HepG2 (cell line): ENCODE measurements around the gene SERPINA3. TPM values are rescaled to one million over a fixed set of nuclear protein-coding genes. Genes with fewer than 3 reads are reported as not detected.

Source experiments
- ATAC-seq: fragments of 200-7000 bp; cut with Tn5 transposase; 3 replicates; pipeline ENCODE4 v1.9.1; 2020; ENCODE audit warnings: mild to moderate bottlenecking, moderate library complexity
- BruUV-seq: library from RNA; stranded (reverse); fragments of 400-500 nt; replicated peaks from 2 replicates; lab custom pipeline; 2021; lab: Mats Ljungman, UMichigan
- CTCF ChIA-PET: fragments of 300-600 bp; formaldehyde crosslinking; extraction: SDS; loops from one replicate; lab custom pipeline; 2021; ENCODE audit warnings: low total read pairs, inconsistent platforms, low intra/inter-chr PET ratio; lab: Yijun Ruan, JAX
- POLR2A ChIA-PET: fragments of 350-600 bp; sonication (Branson Sonifier 250); formaldehyde crosslinking; loops from one replicate; lab custom pipeline; 2020; ENCODE audit warnings: antibody characterized with exemption, inconsistent platforms; lab: Yijun Ruan, JAX
- DNase-seq: peaks from one replicate; pipeline ENCODE4 v3.0.0-alpha.2; 2015; ENCODE audit warnings: low spot score
- FAIRE-seq: peaks from 3 replicates; lab custom pipeline; 2011; peaks lifted over from hg19 to GRCh38; lab: Jason Lieb, UNC
- H2AFZ ChIP-seq: one replicate; pipeline ENCODE4 v1.6.1; 2011; ENCODE audit warnings: low read length, inconsistent platforms
- H3K27ac ChIP-seq: fragments of 300-600 bp; 3 replicates; pipeline ENCODE4 v1.8.0; 2011; ENCODE audit warnings: mixed run types, mild to moderate bottlenecking, mixed read lengths, low read length, inconsistent platforms; ENCODE audit not compliant: insufficient read depth; ENCODE audit errors: extremely low read length
- H3K27me3 ChIP-seq, 2 experiments: fragments of 200-600 bp in 1 of 2; 2 replicates in 1 of 2; 3 replicates in 1 of 2; pipeline versions ENCODE4 v1.6.0 to v1.8.0; 2011; ENCODE audit warnings: low read length in 2 of 2, mild to moderate bottlenecking in 2 of 2, moderate library complexity in 2 of 2, inconsistent platforms in 1 of 2; ENCODE audit not compliant: insufficient read depth in 2 of 2, control insufficient read depth in 1 of 2
- H3K36me3 ChIP-seq, 2 experiments: fragments of 200-600 bp in 1 of 2; replicated peaks in 1 of 2; 2 replicates in 1 of 2; 3 replicates in 1 of 2; pipeline versions ENCODE4 v1.5.1 to v1.8.0; 2011; ENCODE audit warnings: low read length in 2 of 2, inconsistent platforms in 1 of 2; ENCODE audit not compliant: insufficient read depth in 2 of 2, control insufficient read depth in 1 of 2
- H3K4me1 ChIP-seq: 2 replicates; pipeline ENCODE4 v1.5.1; 2012; ENCODE audit warnings: low read length, inconsistent platforms; ENCODE audit not compliant: insufficient read depth
- H3K4me2 ChIP-seq: 2 replicates; pipeline ENCODE4 v1.6.0; 2011; ENCODE audit warnings: low read depth, low read length, inconsistent platforms
- H3K4me3 ChIP-seq, 3 experiments: fragments of 200-600 bp in 1 of 3; sonication (generic), shearing (Covaris generic) in 1 of 3; replicated peaks in 1 of 3; 2 replicates each; pipeline ENCODE4 v1.5.1; 2011 to 2016; ENCODE audit warnings: low read length in 3 of 3, inconsistent platforms in 2 of 3, low read depth in 2 of 3, mild to moderate bottlenecking in 2 of 3, control low read depth in 1 of 3, mixed read lengths in 1 of 3; ENCODE audit not compliant: insufficient read depth in 1 of 3
- H3K79me2 ChIP-seq: one replicate; pipeline ENCODE4 v1.6.1; 2011; ENCODE audit warnings: low read length, inconsistent platforms; ENCODE audit not compliant: insufficient read depth
- H3K9ac ChIP-seq: 2 replicates; pipeline ENCODE4 v1.6.0; 2011; ENCODE audit warnings: mild to moderate bottlenecking, low read depth, low read length, inconsistent platforms; ENCODE audit not compliant: insufficient read depth
- H3K9me3 ChIP-seq: 2 replicates; pipeline ENCODE4 v1.5.1; 2012; ENCODE audit warnings: mild to moderate bottlenecking, low read length
- H4K20me1 ChIP-seq: 2 replicates; pipeline ENCODE4 v1.6.0; 2011; ENCODE audit warnings: inconsistent platforms, mild to moderate bottlenecking, low read length, moderate library complexity; ENCODE audit not compliant: insufficient read depth
- ATF1 ChIP-seq: IDR thresholded peaks from 2 replicates; pipeline ENCODE4 v1.6.1; 2016; ENCODE audit warnings: mild to moderate bottlenecking, control low read depth
- CSRNP1 ChIP-seq: sonication (generic); formaldehyde crosslinking; IDR thresholded peaks from 2 replicates; pipeline ENCODE4 v1.8.1; 2023; ENCODE audit warnings: mild to moderate bottlenecking, missing genetic modification reagents
- HINFP ChIP-seq: sonication (generic); formaldehyde crosslinking; IDR thresholded peaks from 2 replicates; pipeline ENCODE4 v1.4.0; 2020; ENCODE audit warnings: low read depth, mild to moderate bottlenecking, missing genetic modification reagents
- IRF2 ChIP-seq: IDR thresholded peaks from 2 replicates; pipeline ENCODE4 v1.6.1; 2018; ENCODE audit warnings: missing genetic modification reagents, missing compliant biosample characterization
- PAX8 ChIP-seq: sonication (generic); formaldehyde crosslinking; IDR thresholded peaks from 2 replicates; pipeline ENCODE4 v1.8.0; 2022; ENCODE audit warnings: mild to moderate bottlenecking, missing genetic modification reagents, borderline replicate concordance
- PAXIP1 ChIP-seq: sonication (generic); formaldehyde crosslinking; conservative IDR thresholded peaks from 2 replicates; pipeline ENCODE4 v1.4.0; 2020; ENCODE audit warnings: mild to moderate bottlenecking, missing genetic modification reagents, moderate library complexity
- PITX1 ChIP-seq: sonication (generic); formaldehyde crosslinking; IDR thresholded peaks from 2 replicates; pipeline ENCODE4 v1.5.1; 2020; ENCODE audit warnings: mild to moderate bottlenecking, missing genetic modification reagents
- ZNF24 ChIP-seq: fragments of 450-650 bp; IDR thresholded peaks from 2 replicates; pipeline ENCODE4 v1.6.1; 2017; ENCODE audit warnings: antibody characterized with exemption, mild to moderate bottlenecking
- ZNF317 ChIP-seq: sonication (generic); formaldehyde crosslinking; IDR thresholded peaks from 2 replicates; pipeline ENCODE4 v1.5.0; 2020; ENCODE audit warnings: mild to moderate bottlenecking, missing genetic modification reagents
- ZNF329 ChIP-seq: sonication (generic); formaldehyde crosslinking; IDR thresholded peaks from 2 replicates; pipeline ENCODE4 v1.9.0; 2021; ENCODE audit warnings: low read depth, mild to moderate bottlenecking, missing genetic modification reagents
- ZNF547 ChIP-seq: sonication (generic); formaldehyde crosslinking; IDR thresholded peaks from 2 replicates; pipeline ENCODE4 v1.5.1; 2020; ENCODE audit warnings: mild to moderate bottlenecking, missing genetic modification reagents
- ZNF616 ChIP-seq: sonication (generic); formaldehyde crosslinking; IDR thresholded peaks from 2 replicates; pipeline ENCODE4 v1.5.0; 2020; ENCODE audit warnings: low read depth, mild to moderate bottlenecking, missing genetic modification reagents
- WGBS: methylation state at CpG from one replicate; pipeline ENCODE4 v1.1.6; 2017; ENCODE audit warnings: low lambda C conversion rate; 5-methylcytosine and 5-hydroxymethylcytosine counted together
- in situ Hi-C: cut with HindIII; loops from 2 replicates; pipeline ENCODE4 v1.10.0; 2017; ENCODE audit warnings: low pct_unique_long_range_greater_than_20kb; ENCODE audit not compliant: extremely low pct_ligation_motif_present
- intact Hi-C: fragments of 100-400 bp; cut with micrococcal nuclease; formaldehyde crosslinking; loops from one replicate; pipeline ENCODE4 v1.10.0; 2022; ENCODE audit not compliant: unreplicated experiment
- polyA plus RNA-seq, 8 experiments: library from polyadenylated mRNA; depleted of rRNA in 3 of 8; stranded (reverse) in 7 of 8; unstranded in 1 of 8; fragments of >200 nt; fragmentation: Illumina TruSeq in 4 of 8; extraction: Trizol in 4 of 8; gene quantifications; 2 replicates each; pipeline versions ENCODE4 v1.2.1 to v1.2.3, GENCODE V29; 2011 to 2016; ENCODE audit warnings: low read depth in 4 of 8, missing spikeins in 1 of 8, mixed read lengths in 1 of 8; ENCODE audit not compliant: insufficient read depth in 1 of 8
- total RNA-seq, 5 experiments: library from RNA; depleted of rRNA; stranded (reverse); fragments of >200 nt; fragmentation: Illumina TruSeq; extraction: Trizol; gene quantifications; 2 replicates each; pipeline ENCODE4 v1.2.3, GENCODE V29; 2016; ENCODE audit warnings: low read depth in 1 of 5

SERPINA3 gene
- total and polyA plus RNA-seq, 2 of the 13 experiments (the other 11 are each of a cell fraction or from before 2014, with no cell fraction given), result 825 to 2,200 TPM

- peak; percentile 9; the same call in 1 of the 2 replicates for TF ChIP-seq IRF2 (CRISPR knock-in tag)
Observed at GRCh38 chr14:94581127-94581999, 30.8 kb upstream of the SERPINA3 start, which contains the start of gene SERPINA5 (continued).

GRCh38 chr14:94582199-94582750 lies 29.9 kb upstream of the SERPINA3 start:
- BruUV-seq, result no TSS peak
- peaks cover 14 to 33% of the 10 kb centered on the region in 2 experiments; a peak in 4 of 5 replicates for H3K36me3 ChIP-seq
- ChIA-PET POLR2A (interaction anchor here (0.8 to 5.9 kb wide), 13 partner anchors 8 to 242 kb away, joined by 3 to 169 read pairs (median 12); partner anchors contain the start of genes SERPINA1, SERPINA3 and SERPINA4), CTCF (no interaction called here)
- H3K27me3 ChIP-seq, result no peaks in the 10 kb centered on the region; a peak in 1 of 5 replicates
- intact Hi-C loops (loop anchor here (1.0 to 5.0 kb wide), 2 partner anchors 11 to 35 kb away; no protein-coding TSS in a partner anchor), in situ Hi-C loops (no loop called here)
- FAIRE-seq, result no peak
- no peak overlapping the region for H2AFZ ChIP-seq
- H3K79me2 ChIP-seq, result peaks cover 58% of the 10 kb centered on the region
- ATAC-seq, result peak; percentile 34
- H4K20me1 ChIP-seq, result no peaks in the 10 kb centered on the region; the same call in 1 of the 2 replicates
- H3K4me3 ChIP-seq, result peak overlapping the region; percentile 61 to 88 (median 75)
- H3K4me2 ChIP-seq, result peak overlapping the region; percentile 97
- WGBS, result 6% methylated on average over 7 of the region's 7 CpGs
- H3K4me1 ChIP-seq, result peaks cover 75% of the 10 kb centered on the region
- no peaks in the 10 kb centered on the region for H3K9me3 ChIP-seq
- H3K27ac ChIP-seq, result peak overlapping the region; percentile 88
- H3K9ac ChIP-seq, result peak overlapping the region; percentile 85
- DNase-seq, result no peak
- TF ChIP-seq PITX1 (CRISPR knock-in tag) (0 out of 2 replicates have a peak, but pooled peaks have one; percentile 3), ZNF547 (0 out of 2 replicates have a peak, but pooled peaks have one; percentile 28), ZNF329 (CRISPR knock-in tag) (0 out of 2 replicates have a peak, but pooled peaks have one; percentile 29), ZNF616 (CRISPR knock-in tag) (no peak), ATF1 (CRISPR knock-in tag) (0 out of 2 replicates have a peak, but pooled peaks have one; percentile 35), PAXIP1 (no peak), ZNF317 (CRISPR knock-in tag) (0 out of 2 replicates have a peak, but pooled peaks have one; percentile 14), ZNF24 (peak; percentile 65; the same call in 1 of the 2 replicates), CSRNP1 (0 out of 2 replicates have a peak, but pooled peaks have one; percentile 18), PAX8 (0 out of 2 replicates have a peak, but pooled peaks have one; percentile 45), HINFP (CRISPR knock-in tag) (0 out of 2 replicates have a peak, but pooled peaks have one; percentile 28)
